PC-3 (cell line): ENCODE measurements around the gene PALD1. TPM values are rescaled to one million over a fixed set of nuclear protein-coding genes. Genes with fewer than 3 reads are reported as not detected.

ENCODE experiments used
- ATAC-seq: fragments of 200-7000 bp; cut with Tn5 transposase; 2 replicates; pipeline ENCODE4 v1.9.1; 2020; ENCODE audit warnings: mild to moderate bottlenecking, moderate library complexity
- BruUV-seq: library from RNA; stranded (reverse); fragments of 400-500 nt; replicated peaks from 2 replicates; lab custom pipeline; 2021; lab: Mats Ljungman, UMichigan
- CTCF ChIA-PET: fragments of 300-600 bp; sonication (Branson Sonifier 250); formaldehyde crosslinking; loops from one replicate; lab custom pipeline; 2022; ENCODE audit warnings: antibody characterized with exemption; lab: Charles Lee
- POLR2A ChIA-PET: fragments of 300-600 bp; sonication (Branson Sonifier 250); formaldehyde crosslinking; loops from one replicate; lab custom pipeline; 2022; ENCODE audit warnings: antibody characterized with exemption; ENCODE audit not compliant: unreplicated experiment; lab: Charles Lee
- DNase-seq: peaks from one replicate; pipeline ENCODE4 v3.0.0-alpha.2; 2015
- H2AFZ ChIP-seq: fragments of 300-600 bp; sonication (generic); 2 replicates; pipeline ENCODE4 v1.6.0; 2016; ENCODE audit warnings: antibody characterized with exemption, low read length
- H3F3A ChIP-seq: fragments of 300-600 bp; sonication (generic); one replicate; pipeline ENCODE4 v1.6.0; 2017; ENCODE audit warnings: antibody characterized with exemption, low read length, control low read depth, mild to moderate bottlenecking; ENCODE audit not compliant: unreplicated experiment
- H3K27ac ChIP-seq: fragments of 300-600 bp; sonication (generic); 2 replicates; pipeline ENCODE4 v1.5.1; 2016; ENCODE audit warnings: mild to moderate bottlenecking, low read length
- H3K27me3 ChIP-seq: fragments of 300-600 bp; sonication (generic); 2 replicates; pipeline ENCODE4 v1.6.1; 2016; ENCODE audit warnings: low read length, mixed read lengths
- H3K36me3 ChIP-seq: fragments of 300-600 bp; sonication (generic); 2 replicates; pipeline ENCODE4 v1.6.1; 2016; ENCODE audit warnings: low read depth, mixed run types, low read length, mixed read lengths
- H3K4me1 ChIP-seq: fragments of 300-600 bp; sonication (generic); 2 replicates; pipeline ENCODE4 v1.5.1; 2016; ENCODE audit warnings: low read length; ENCODE audit not compliant: insufficient read depth
- H3K4me2 ChIP-seq: fragments of 300-600 bp; sonication (generic); 2 replicates; pipeline ENCODE4 v1.6.0; 2016; ENCODE audit warnings: low read length
- H3K4me3 ChIP-seq: fragments of 300-600 bp; sonication (generic); 2 replicates; pipeline ENCODE4 v1.5.1; 2016; ENCODE audit warnings: mild to moderate bottlenecking, low read length, mixed read lengths
- H3K79me2 ChIP-seq: fragments of 300-600 bp; sonication (generic); 2 replicates; pipeline ENCODE4 v1.6.1; 2017; ENCODE audit warnings: low read length, mixed read lengths
- H3K9ac ChIP-seq: fragments of 300-600 bp; sonication (generic); 2 replicates; pipeline ENCODE4 v1.6.0; 2016; ENCODE audit warnings: mild to moderate bottlenecking, low read length
- H3K9me2 ChIP-seq: fragments of 300-600 bp; sonication (generic); replicated peaks from 2 replicates; pipeline ENCODE4 v1.6.1; 2016; ENCODE audit warnings: mixed run types, low read length, mixed read lengths
- H3K9me3 ChIP-seq: fragments of 300-600 bp; sonication (generic); 2 replicates; pipeline ENCODE4 v1.6.1; 2016; ENCODE audit warnings: low read length, mixed read lengths
- H4K20me1 ChIP-seq: fragments of 300-600 bp; sonication (generic); 2 replicates; pipeline ENCODE4 v1.6.1; 2016; ENCODE audit warnings: low read length, mixed read lengths
- EZH2 ChIP-seq: fragments of 300-600 bp; sonication (generic); IDR thresholded peaks from one replicate; pipeline ENCODE4 v1.6.1; 2017; ENCODE audit warnings: antibody characterized with exemption, mild to moderate bottlenecking, low read length; ENCODE audit not compliant: unreplicated experiment
- EZH2phosphoT487 ChIP-seq: fragments of 300-600 bp; sonication (generic); IDR thresholded peaks from 2 replicates; pipeline ENCODE4 v1.6.1; 2018; ENCODE audit warnings: mild to moderate bottlenecking, antibody characterized with exemption, low read length, borderline replicate concordance
- intact Hi-C: fragments of 100-400 bp; cut with micrococcal nuclease; formaldehyde crosslinking; loops from 2 replicates; pipeline ENCODE4 v1.9.0; 2023
- total RNA-seq: library from RNA; depleted of rRNA; stranded (reverse); fragments of >200 nt; gene quantifications from 2 replicates; pipeline ENCODE4 v1.2.3, GENCODE V29; 2014
- TF ChIP-seq, protein P1 (sequence below): fragments of 300-600 bp; sonication (generic); conservative IDR thresholded peaks from 2 replicates; pipeline ENCODE4 v1.5.1; 2017; ENCODE audit warnings: antibody characterized with exemption, low read depth, mild to moderate bottlenecking, low read length

PALD1 gene
- total RNA-seq, 1 experiment from 2014 or later = 0.80 TPM

GRCh38 chr10:70538731-70539338 lies 60.3 kb downstream of the PALD1 start:
- no peak overlapping the region for H3K4me2 ChIP-seq
- no peaks in the 10 kb centered on the region for H3K79me2 ChIP-seq
- H3K27me3 ChIP-seq = no peaks in the 10 kb centered on the region
- DNase-seq (no peak), ATAC-seq (no peak)
- CTCF ChIA-PET = interaction anchor here (0.6 kb wide), 1 partner anchor 86 kb away, joined by 4 read pairs; no protein-coding TSS in a partner anchor
- TF ChIP-seq, protein P1, sequence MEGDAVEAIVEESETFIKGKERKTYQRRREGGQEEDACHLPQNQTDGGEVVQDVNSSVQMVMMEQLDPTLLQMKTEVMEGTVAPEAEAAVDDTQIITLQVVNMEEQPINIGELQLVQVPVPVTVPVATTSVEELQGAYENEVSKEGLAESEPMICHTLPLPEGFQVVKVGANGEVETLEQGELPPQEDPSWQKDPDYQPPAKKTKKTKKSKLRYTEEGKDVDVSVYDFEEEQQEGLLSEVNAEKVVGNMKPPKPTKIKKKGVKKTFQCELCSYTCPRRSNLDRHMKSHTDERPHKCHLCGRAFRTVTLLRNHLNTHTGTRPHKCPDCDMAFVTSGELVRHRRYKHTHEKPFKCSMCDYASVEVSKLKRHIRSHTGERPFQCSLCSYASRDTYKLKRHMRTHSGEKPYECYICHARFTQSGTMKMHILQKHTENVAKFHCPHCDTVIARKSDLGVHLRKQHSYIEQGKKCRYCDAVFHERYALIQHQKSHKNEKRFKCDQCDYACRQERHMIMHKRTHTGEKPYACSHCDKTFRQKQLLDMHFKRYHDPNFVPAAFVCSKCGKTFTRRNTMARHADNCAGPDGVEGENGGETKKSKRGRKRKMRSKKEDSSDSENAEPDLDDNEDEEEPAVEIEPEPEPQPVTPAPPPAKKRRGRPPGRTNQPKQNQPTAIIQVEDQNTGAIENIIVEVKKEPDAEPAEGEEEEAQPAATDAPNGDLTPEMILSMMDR = no peak
- TF ChIP-seq EZH2 = no peak
- no peak for TF ChIP-seq EZH2phosphoT487
- no peak overlapping the region for H3K27ac ChIP-seq
- H3K4me1 ChIP-seq = peaks cover 7% of the 10 kb centered on the region; the same call in 1 of the 2 replicates
- intact Hi-C loops = no loop called here
- H3K9ac ChIP-seq = no peak overlapping the region
- no peak overlapping the region for H2AFZ ChIP-seq
- H3K4me3 ChIP-seq = no peak overlapping the region
- no peaks in the 10 kb centered on the region for H4K20me1 ChIP-seq
- H3F3A ChIP-seq = no peaks in the 10 kb centered on the region
- no peaks in the 10 kb centered on the region for H3K36me3 ChIP-seq
- no TSS peak for BruUV-seq
- POLR2A ChIA-PET = no interaction called here
- no peaks in the 10 kb centered on the region for H3K9me3 ChIP-seq
- no peaks in the 10 kb centered on the region for H3K9me2 ChIP-seq

GRCh38 chr10:70539471-70539870 lies 60.9 kb downstream of the PALD1 start:
- Histone ChIP-seq H4K20me1 (no peaks in the 10 kb centered on the region), H3K27ac (no peak overlapping the region), H3K4me3 (no peak overlapping the region), H3K79me2 (no peaks in the 10 kb centered on the region), H3K9me2 (no peaks in the 10 kb centered on the region), H3K9ac (no peak overlapping the region), H2AFZ (no peak overlapping the region), H3K4me1 (peaks cover 7% of the 10 kb centered on the region; the same call in 1 of the 2 replicates), H3K27me3 (no peaks in the 10 kb centered on the region), H3K4me2 (no peak overlapping the region), H3K36me3 (no peaks in the 10 kb centered on the region), H3K9me3 (no peaks in the 10 kb centered on the region), H3F3A (no peaks in the 10 kb centered on the region)
- CTCF ChIA-PET = no interaction called here
- TF ChIP-seq, protein P1 = no peak
- no peak for TF ChIP-seq EZH2phosphoT487
- no peak for TF ChIP-seq EZH2
- no peak for ATAC-seq
- POLR2A ChIA-PET = no interaction called here
- no peak for DNase-seq
- BruUV-seq = no TSS peak
- intact Hi-C loops = no loop called here

GRCh38 chr10:70540089-70540788 lies 61.7 kb downstream of the PALD1 start:
- Histone ChIP-seq H3K27me3 (no peaks in the 10 kb centered on the region), H3K9me3 (no peaks in the 10 kb centered on the region), H3K36me3 (no peaks in the 10 kb centered on the region), H3K27ac (no peak overlapping the region), H3F3A (no peaks in the 10 kb centered on the region), H3K4me2 (no peak overlapping the region), H2AFZ (no peak overlapping the region), H3K79me2 (no peaks in the 10 kb centered on the region), H3K4me1 (peaks cover 7% of the 10 kb centered on the region; the same call in 1 of the 2 replicates), H4K20me1 (no peaks in the 10 kb centered on the region), H3K4me3 (no peak overlapping the region), H3K9me2 (no peaks in the 10 kb centered on the region), H3K9ac (no peak overlapping the region)
- no TSS peak for BruUV-seq
- DNase-seq (peak; percentile 69), ATAC-seq (peak; percentile 66)
- CTCF ChIA-PET = interaction anchor here (0.8 to 1.0 kb wide), 2 partner anchors 78 to 79 kb away, joined by 3 to 8 read pairs; no protein-coding TSS in a partner anchor
- POLR2A ChIA-PET = no interaction called here
- no peak for TF ChIP-seq EZH2
- TF ChIP-seq, protein P1 = peak; percentile 100
- intact Hi-C loops = loop anchor here (5.0 kb wide), 1 partner anchor 318 kb away; no protein-coding TSS in a partner anchor
